ENCODE results near the gene AUTS2.

Gene AUTS2

DNA sequence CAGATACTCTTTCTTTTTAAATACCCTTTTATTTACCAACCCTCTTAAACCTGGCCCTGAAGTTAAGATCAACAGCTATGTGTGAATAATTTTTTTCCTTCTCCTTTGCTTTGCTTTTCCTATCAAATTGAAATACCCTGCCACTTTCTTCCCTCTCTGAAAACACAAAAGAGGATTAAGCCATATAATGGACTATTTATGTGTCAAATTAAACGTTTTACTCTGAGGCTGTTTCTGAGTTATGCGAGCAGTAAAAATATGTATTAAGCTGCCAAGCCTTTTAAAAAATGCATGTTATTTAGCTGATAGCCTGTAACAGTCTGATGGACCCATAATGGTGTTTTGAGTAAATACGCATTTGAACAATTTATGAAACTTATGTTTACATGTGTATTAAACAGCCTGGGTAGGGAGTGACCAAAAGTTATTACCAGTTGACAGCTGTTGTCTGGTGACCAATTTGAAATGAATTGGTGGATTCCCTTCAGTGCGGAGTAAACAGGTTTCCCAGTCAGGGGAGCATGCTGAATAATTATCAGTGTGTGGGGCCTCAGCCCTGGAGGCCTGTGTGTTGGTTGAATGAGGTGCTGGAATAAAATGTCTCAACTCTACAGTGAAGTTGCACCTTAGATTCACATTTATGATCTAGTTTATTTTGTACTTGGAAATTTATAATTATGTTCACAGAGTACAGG is 89.6 kb downstream of the AUTS2 start:
- DNase-seq (ENCODE audit: low spot score), result no peak

DNA sequence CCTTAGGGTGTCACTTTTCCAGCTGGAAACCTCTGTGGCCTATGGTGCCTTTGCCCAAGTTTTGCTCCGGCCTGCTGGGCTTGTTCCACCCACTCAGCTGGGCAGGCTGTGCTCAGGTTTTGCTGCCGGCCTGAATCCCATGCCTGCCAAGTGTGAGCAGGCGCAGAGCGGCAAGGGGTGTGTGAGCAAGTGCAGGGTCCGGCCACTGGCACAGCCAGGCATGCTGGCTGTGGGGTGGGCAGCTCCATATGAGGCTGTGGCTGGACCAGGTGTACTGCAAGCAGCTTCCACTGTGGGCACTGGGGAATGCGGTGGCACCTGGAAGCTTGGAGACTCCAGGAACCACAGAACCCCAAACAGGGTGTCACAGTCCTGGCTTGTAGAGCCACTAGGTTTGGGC is 92.1 kb downstream of the AUTS2 start:
- DNase-seq (ENCODE audit: low spot score), result no peak

GRCh38 chr7:69691327-69691726 is 93.1 kb downstream of the AUTS2 start:
- DNase-seq (ENCODE audit: low spot score), result no peak

- DNase-seq (ENCODE audit: low spot score), result no peak
Measured at GRCh38 chr7:69691734-69692133, 93.5 kb downstream of the AUTS2 start.

DNA sequence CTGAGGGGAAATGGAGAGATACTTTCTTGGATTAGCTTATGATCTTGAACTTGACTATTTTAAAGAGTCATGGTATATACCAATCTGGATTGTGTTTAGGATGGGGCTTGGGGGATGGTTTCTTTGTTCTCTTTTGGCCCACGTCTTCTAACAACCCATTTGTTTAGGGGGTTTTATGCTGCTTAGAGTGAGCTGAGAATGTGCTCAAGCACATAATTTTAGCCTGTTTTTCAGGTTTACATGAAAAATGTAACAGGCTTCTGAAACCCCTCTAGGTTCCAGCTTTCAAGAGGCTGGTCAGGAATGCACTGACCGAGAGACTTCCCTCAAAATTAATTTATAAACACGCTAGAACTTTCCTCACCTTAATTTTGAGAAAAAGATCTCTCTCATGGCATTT is 94.3 kb downstream of the AUTS2 start:
- peak; percentile 10 for DNase-seq (ENCODE audit: low spot score)

DNA sequence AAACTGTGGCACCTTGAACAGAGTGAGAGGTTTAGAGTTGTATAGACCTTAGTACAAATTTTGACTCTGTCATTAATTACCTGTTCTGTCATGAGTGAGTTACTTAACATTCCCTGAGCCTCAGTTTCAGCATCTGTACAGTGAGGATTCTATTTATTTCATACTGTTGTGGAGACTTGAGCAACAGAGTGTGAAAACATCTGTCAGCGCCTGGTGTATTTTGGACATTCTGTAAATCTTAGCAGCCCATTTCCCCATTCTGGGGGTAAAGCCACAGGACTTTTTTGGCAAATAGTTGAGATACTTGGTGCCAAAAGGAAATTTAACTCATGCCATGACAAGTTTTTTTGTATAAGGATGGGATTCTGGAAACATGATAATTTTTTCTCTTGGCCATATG is 94.8 kb downstream of the AUTS2 start:
- DNase-seq (ENCODE audit: low spot score), result peak; percentile 55

GRCh38 chr7:69696054-69696591 is 97.8 kb downstream of the AUTS2 start:
- DNase-seq (ENCODE audit: low spot score), result peak; percentile 54

- DNase-seq (ENCODE audit: low spot score), result no peak
Measured at GRCh38 chr7:69696686-69697685, 98.7 kb downstream of the AUTS2 start.

- no peak for DNase-seq (ENCODE audit: low spot score)
Measured at GRCh38 chr7:69698109-69698825, 100.0 kb downstream of the AUTS2 start.

DNA sequence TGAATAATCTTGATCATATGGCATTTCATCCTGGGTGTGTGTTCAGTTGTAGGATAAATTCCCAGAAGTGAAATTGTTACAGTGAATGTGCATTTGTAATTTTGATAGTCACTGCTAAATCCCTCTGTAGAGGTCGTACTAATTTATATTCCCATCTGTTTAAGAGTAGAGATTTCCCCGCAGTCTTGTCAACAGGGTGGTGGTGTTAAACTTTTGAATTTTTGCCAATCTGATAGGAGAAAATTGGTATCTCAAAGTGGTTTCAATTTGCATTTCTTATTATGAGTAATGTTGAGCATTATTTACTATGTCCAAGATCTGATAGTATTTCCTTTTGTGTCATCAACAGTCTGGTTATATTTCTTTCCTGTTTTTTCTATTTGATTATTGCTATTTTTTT is 101.7 kb downstream of the AUTS2 start:
- no peak for DNase-seq (ENCODE audit: low spot score)

- DNase-seq (ENCODE audit: low spot score), result no peak
Measured at GRCh38 chr7:69700331-69700730, 102.1 kb downstream of the AUTS2 start.

GRCh38 chr7:69701288-69701687 is 103.0 kb downstream of the AUTS2 start:
- DNase-seq (ENCODE audit: low spot score), result no peak

DNA sequence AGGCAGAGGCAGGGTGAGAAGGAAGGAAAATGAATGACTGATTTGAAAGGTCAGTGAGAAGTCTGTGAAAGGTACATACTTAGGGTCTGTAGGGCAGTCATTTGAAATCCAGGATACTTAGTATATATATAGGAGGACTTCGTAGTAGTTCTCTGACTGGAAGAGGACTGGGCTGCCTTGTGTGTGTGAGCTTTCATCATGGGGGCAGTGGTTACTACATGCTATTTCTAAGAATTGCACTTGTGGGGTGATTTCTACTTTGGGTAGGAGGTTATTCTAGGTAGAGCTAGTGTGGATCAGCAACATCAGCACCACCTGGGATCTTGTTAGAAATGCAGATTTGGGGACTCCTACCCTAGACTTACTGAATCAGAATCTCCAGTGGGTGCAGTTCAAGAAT is 104.1 kb downstream of the AUTS2 start:
- no peak for DNase-seq (ENCODE audit: low spot score)

- DNase-seq (ENCODE audit: low spot score), result no peak
Measured at GRCh38 chr7:69703099-69703498, 104.8 kb downstream of the AUTS2 start.

GRCh38 chr7:69706070-69706469 is 107.8 kb downstream of the AUTS2 start:
- DNase-seq (ENCODE audit: low spot score), result no peak

- no peak for DNase-seq (ENCODE audit: low spot score)
Measured at GRCh38 chr7:69708857-69709256, 110.6 kb downstream of the AUTS2 start.

GRCh38 chr7:69710768-69711438 is 112.6 kb downstream of the AUTS2 start:
- DNase-seq (ENCODE audit: low spot score), result no peak

- no peak for DNase-seq (ENCODE audit: low spot score)
Measured at GRCh38 chr7:69714886-69715576, 116.8 kb downstream of the AUTS2 start.

DNA sequence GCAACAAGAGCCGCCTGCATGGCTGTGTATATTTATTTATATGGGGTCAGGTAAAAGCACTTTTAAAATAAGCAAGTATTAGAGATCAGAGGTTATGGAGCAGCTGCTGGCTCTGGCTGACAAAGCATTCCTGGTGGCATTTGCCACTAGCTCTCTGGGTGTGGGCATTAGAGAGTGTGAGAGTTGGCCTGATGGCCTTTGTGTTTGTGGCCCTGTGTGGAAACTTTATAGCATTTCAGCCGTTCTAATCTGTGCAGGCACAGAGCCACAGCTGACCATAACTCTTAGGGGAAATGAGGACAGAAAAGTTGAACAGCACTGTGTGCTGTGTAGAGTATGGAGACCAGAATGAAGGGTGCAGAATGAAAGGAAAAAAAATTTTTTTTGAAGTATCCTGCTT is 118.9 kb downstream of the AUTS2 start:
- no peak for DNase-seq (ENCODE audit: low spot score)

GRCh38 chr7:69719717-69720116 is 121.4 kb downstream of the AUTS2 start:
- DNase-seq (ENCODE audit: low spot score), result no peak

GRCh38 chr7:69722843-69723242 is 124.6 kb downstream of the AUTS2 start:
- DNase-seq (ENCODE audit: low spot score), result no peak

Measured in germinal center (tissue), 1 donor.